ENCODE results near the gene DYNC2LI1.

Gene DYNC2LI1

GRCh38 chr2:43855292-43855691 is 81.5 kb downstream of the DYNC2LI1 start:
- CTCF ChIA-PET, result no interaction called here
- H3K9me3 Mint-ChIP-seq, result no peaks in the 10 kb centered on the region

More at GRCh38 chr2:43855292-43855691, 81.5 kb downstream of the DYNC2LI1 start:
- H3K27ac Mint-ChIP-seq, result no peak overlapping the region
- no peak overlapping the region for H3K4me3 Mint-ChIP-seq
- no peaks in the 10 kb centered on the region for H3K4me1 Mint-ChIP-seq
- H3K36me3 Mint-ChIP-seq, result no peaks in the 10 kb centered on the region
- H3K27me3 Mint-ChIP-seq, result peaks cover 61% of the 10 kb centered on the region
- no peak for DNase-seq
